Measurements from ENCODE around the gene EBLN2. TPM values are rescaled to one million over a fixed set of nuclear protein-coding genes. Genes with fewer than 3 reads are reported as not detected.

The EBLN2 gene
- polyA plus RNA-seq, 1 of the 3 experiments (the other 2 are of a cell fraction): 1.4 TPM

DNA sequence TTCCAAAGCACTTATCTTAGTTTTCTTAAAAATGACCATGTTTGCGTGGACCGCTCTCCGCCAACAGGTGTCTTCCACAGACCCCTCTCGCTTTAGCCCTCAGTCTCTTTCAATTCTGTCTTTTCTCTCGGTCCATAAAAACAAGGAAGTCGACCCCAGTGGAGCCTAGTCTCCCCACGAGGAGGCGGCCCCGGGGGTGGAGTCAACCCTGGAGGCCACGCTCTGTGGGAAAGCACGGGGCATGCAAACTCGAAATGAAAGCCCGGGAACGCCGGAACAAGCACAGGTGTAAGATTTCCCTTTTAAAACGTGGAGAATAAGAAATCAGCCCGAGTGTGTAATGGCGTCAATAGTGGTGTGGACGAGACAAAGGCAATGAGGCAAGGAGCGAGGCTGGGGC, 49.1 kb downstream of the EBLN2 start (continued):
- TF ChIP-seq, protein P1, sequence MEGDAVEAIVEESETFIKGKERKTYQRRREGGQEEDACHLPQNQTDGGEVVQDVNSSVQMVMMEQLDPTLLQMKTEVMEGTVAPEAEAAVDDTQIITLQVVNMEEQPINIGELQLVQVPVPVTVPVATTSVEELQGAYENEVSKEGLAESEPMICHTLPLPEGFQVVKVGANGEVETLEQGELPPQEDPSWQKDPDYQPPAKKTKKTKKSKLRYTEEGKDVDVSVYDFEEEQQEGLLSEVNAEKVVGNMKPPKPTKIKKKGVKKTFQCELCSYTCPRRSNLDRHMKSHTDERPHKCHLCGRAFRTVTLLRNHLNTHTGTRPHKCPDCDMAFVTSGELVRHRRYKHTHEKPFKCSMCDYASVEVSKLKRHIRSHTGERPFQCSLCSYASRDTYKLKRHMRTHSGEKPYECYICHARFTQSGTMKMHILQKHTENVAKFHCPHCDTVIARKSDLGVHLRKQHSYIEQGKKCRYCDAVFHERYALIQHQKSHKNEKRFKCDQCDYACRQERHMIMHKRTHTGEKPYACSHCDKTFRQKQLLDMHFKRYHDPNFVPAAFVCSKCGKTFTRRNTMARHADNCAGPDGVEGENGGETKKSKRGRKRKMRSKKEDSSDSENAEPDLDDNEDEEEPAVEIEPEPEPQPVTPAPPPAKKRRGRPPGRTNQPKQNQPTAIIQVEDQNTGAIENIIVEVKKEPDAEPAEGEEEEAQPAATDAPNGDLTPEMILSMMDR (IDR thresholded peaks at IDR 0.05): no peak
- TF ChIP-seq RFX5 (IDR thresholded peaks at IDR 0.05; ENCODE audit: low read length) (no peak), FOSL2 (IDR thresholded peaks at IDR 0.05; ENCODE audit: borderline replicate concordance, low read depth) (no peak), TCF12 (IDR thresholded peaks at IDR 0.05) (no peak), RXRA (IDR thresholded peaks at IDR 0.05; ENCODE audit: borderline replicate concordance, low read depth) (no peak), ELF1 (IDR thresholded peaks at IDR 0.05) (no peak), FOXJ3 (CRISPR knock-in tag; IDR thresholded peaks at IDR 0.05) (no peak), FOXM1 (IDR thresholded peaks at IDR 0.05; ENCODE audit: low read depth) (no peak)
- TF ChIP-seq, protein P2, sequence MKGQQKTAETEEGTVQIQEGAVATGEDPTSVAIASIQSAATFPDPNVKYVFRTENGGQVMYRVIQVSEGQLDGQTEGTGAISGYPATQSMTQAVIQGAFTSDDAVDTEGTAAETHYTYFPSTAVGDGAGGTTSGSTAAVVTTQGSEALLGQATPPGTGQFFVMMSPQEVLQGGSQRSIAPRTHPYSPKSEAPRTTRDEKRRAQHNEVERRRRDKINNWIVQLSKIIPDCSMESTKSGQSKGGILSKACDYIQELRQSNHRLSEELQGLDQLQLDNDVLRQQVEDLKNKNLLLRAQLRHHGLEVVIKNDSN (IDR thresholded peaks at IDR 0.05; ENCODE audit: borderline replicate concordance, low read depth): no peak

Small RNAs within 50 kb of the gene (small RNA-seq; reads per million reads assigned to genes)
- gene RNU2-64P: 0 to 8.8 (median 0.11) reads per million in 7 experiments
- gene RNU6-557P: 0 reads per million in 7 experiments
- gene RNU7-19P: 0 to 1.1 (median 0.10) reads per million in 7 experiments

Other genes with a start within 250 kb of the EBLN2 start
- gene SHQ1, start 213.2 kb upstream of the EBLN2 start, polyA plus RNA-seq (2012; rRNA removed): 10.5 and 11.7 TPM in 2 replicates
- 9.1 and 9.3 TPM in 2 replicates for gene GXYLT2, start 173.6 kb upstream of the EBLN2 start, polyA plus RNA-seq (2012; rRNA removed)
- gene PPP4R2, start 64.8 kb upstream of the EBLN2 start, polyA plus RNA-seq (2012; rRNA removed): 8.9 and 11.3 TPM in 2 replicates